ENCODE measurements around the gene ERI2.

GRCh38 chr16:20846551-20846950 is 40.3 kb upstream of the ERI2 start:
- no peak for TF ChIP-seq NFRKB (IDR thresholded peaks at IDR 0.05)
- no peak for TF ChIP-seq HDGF (IDR thresholded peaks at IDR 0.05; ENCODE audit: borderline replicate concordance)
- TF ChIP-seq TARDBP (IDR thresholded peaks at IDR 0.05), result no peak
- TF ChIP-seq FOXM1 (IDR thresholded peaks at IDR 0.05; ENCODE audit: borderline replicate concordance), result no peak
- TF ChIP-seq FOXK2 (IDR thresholded peaks at IDR 0.05), result no peak
- TF ChIP-seq CTBP1 (IDR thresholded peaks at IDR 0.05; ENCODE audit: borderline replicate concordance), result no peak
- TF ChIP-seq SP1 (IDR thresholded peaks at IDR 0.05), result no peak
- TF ChIP-seq BHLHE40 (IDR thresholded peaks at IDR 0.05; ENCODE audit: borderline replicate concordance), result no peak
- no peak for TF ChIP-seq ZNF384 (IDR thresholded peaks at IDR 0.05)
- TF ChIP-seq SUZ12 (IDR thresholded peaks at IDR 0.05), result no peak
- TF ChIP-seq ELF4 (IDR thresholded peaks at IDR 0.05), result no peak

Measured in HEK293T (cell line).